Measurements from ENCODE around the gene CD7. TPM values are rescaled to one million over a fixed set of nuclear protein-coding genes. Genes with fewer than 3 reads are reported as not detected.

The CD7 gene
- total RNA-seq, 1 donor from 2014 or later = 0.83 TPM

- no peak for DNase-seq (ENCODE audit: low spot score in 2 of 2, unreplicated experiment in 2 of 2)
- Mint-ChIP-seq H3K27me3 (ENCODE audit: low read depth) (peaks cover under 1% of the 10 kb centered on the region), H3K4me1 (peaks cover 39% of the 10 kb centered on the region), H3K36me3 (no peaks in the 10 kb centered on the region), H3K27ac (no peak overlapping the region), H3K9me3 (no peaks in the 10 kb centered on the region), H3K4me3 (no peak overlapping the region)
- no peak for TF ChIP-seq CTCF (IDR thresholded peaks at IDR 0.05; ENCODE audit: unreplicated experiment)
These were observed 36.1 kb upstream of the CD7 start for GRCh38 chr17:82353484-82353883.

- Mint-ChIP-seq H3K27me3 (ENCODE audit: low read depth) (no peaks in the 10 kb centered on the region), H3K9me3 (no peaks in the 10 kb centered on the region), H3K4me1 (peaks cover 33% of the 10 kb centered on the region), H3K4me3 (no peak overlapping the region), H3K27ac (no peak overlapping the region), H3K36me3 (no peaks in the 10 kb centered on the region)
- DNase-seq (ENCODE audit: low spot score in 2 of 2, unreplicated experiment in 2 of 2) = peak; percentile 77 to 90
- TF ChIP-seq CTCF (IDR thresholded peaks at IDR 0.05; ENCODE audit: unreplicated experiment) = peak; percentile 99
These were observed 34.5 kb upstream of the CD7 start for GRCh38 chr17:82351713-82352488.

DNA sequence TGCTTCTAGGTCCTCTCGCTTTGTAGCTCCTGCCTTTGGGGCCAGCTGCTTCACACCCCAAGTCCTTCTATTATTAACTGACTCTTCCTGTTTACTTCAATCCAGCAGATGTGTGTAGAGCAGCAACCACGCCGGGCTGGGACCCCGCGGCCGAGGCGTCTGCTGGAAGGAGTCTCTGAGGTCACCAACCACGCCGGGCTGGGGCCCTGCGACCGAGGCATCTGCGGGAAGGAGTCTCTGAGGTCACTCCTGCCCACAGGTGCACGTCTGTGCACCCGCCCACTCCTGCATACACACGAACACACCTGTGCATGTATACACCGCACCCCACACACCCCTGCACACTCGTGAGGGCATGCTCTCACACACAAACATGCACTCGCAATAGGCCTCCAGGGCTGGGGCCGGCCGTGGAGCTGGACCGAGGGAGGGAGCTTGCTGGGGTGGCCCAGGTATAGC lies 33.9 kb upstream of the CD7 start:
- TF ChIP-seq CTCF (IDR thresholded peaks at IDR 0.05; ENCODE audit: unreplicated experiment) = no peak
- H3K4me3 Mint-ChIP-seq = no peak overlapping the region
- H3K36me3 Mint-ChIP-seq = no peaks in the 10 kb centered on the region
- no peaks in the 10 kb centered on the region for H3K9me3 Mint-ChIP-seq
- no peaks in the 10 kb centered on the region for H3K27me3 Mint-ChIP-seq (ENCODE audit: low read depth)
- H3K27ac Mint-ChIP-seq = peak overlapping the region; percentile 57
- peaks cover 33% of the 10 kb centered on the region for H3K4me1 Mint-ChIP-seq
- no peak for DNase-seq (ENCODE audit: low spot score in 2 of 2, unreplicated experiment in 2 of 2)

- DNase-seq (ENCODE audit: low spot score in 2 of 2, unreplicated experiment in 2 of 2) = no peak
- no peaks in the 10 kb centered on the region for H3K36me3 Mint-ChIP-seq
- no peak for TF ChIP-seq CTCF (IDR thresholded peaks at IDR 0.05; ENCODE audit: unreplicated experiment)
- no peaks in the 10 kb centered on the region for H3K27me3 Mint-ChIP-seq (ENCODE audit: low read depth)
- no peak overlapping the region for H3K4me3 Mint-ChIP-seq
- no peaks in the 10 kb centered on the region for H3K9me3 Mint-ChIP-seq
- H3K4me1 Mint-ChIP-seq = peaks cover 25% of the 10 kb centered on the region
- no peak overlapping the region for H3K27ac Mint-ChIP-seq
These were observed 33.0 kb upstream of the CD7 start for GRCh38 chr17:82350182-82351030.

- no peak for TF ChIP-seq CTCF (IDR thresholded peaks at IDR 0.05; ENCODE audit: unreplicated experiment)
- Mint-ChIP-seq H3K4me3 (peak overlapping the region; percentile 28), H3K27ac (peak overlapping the region; percentile 93), H3K27me3 (ENCODE audit: low read depth) (no peaks in the 10 kb centered on the region), H3K4me1 (peaks cover 30% of the 10 kb centered on the region), H3K36me3 (no peaks in the 10 kb centered on the region), H3K9me3 (no peaks in the 10 kb centered on the region)
- DNase-seq (ENCODE audit: low spot score in 2 of 2, unreplicated experiment in 2 of 2) = no peak
These were observed 31.9 kb upstream of the CD7 start for GRCh38 chr17:82349287-82349701.

Data from mesothelial cell of epicardium (in vitro differentiated cells).